Astrocyte (in vitro differentiated cells and primary cell): ENCODE data around the gene HAUS7. TPM values are rescaled to one million over a fixed set of nuclear protein-coding genes. Genes with fewer than 3 reads are reported as not detected.

Experiments used
- DNase-seq: peaks from one replicate; pipeline ENCODE4 v3.0.0-alpha.2; 2010; ENCODE audit warnings: low read depth
- FAIRE-seq: peaks from 2 replicates; lab custom pipeline; 2011; peaks lifted over from hg19 to GRCh38; lab: Jason Lieb, UNC
- H2AFZ ChIP-seq: 2 replicates; pipeline ENCODE4 v1.6.0; 2012; ENCODE audit warnings: low read depth, low read length, inconsistent platforms
- H3K27ac ChIP-seq: 2 replicates; pipeline ENCODE4 v1.5.1; 2011; ENCODE audit warnings: low read depth, low read length, inconsistent platforms
- H3K27me3 ChIP-seq: 2 replicates; pipeline ENCODE4 v1.6.0; 2011; ENCODE audit warnings: low read length, inconsistent platforms; ENCODE audit not compliant: insufficient read depth
- H3K36me3 ChIP-seq: 2 replicates; pipeline ENCODE4 v1.5.1; 2011; ENCODE audit warnings: low read length, inconsistent platforms; ENCODE audit not compliant: insufficient read depth
- H3K4me1 ChIP-seq: 2 replicates; pipeline ENCODE4 v1.5.1; 2011; ENCODE audit warnings: low read length, inconsistent platforms; ENCODE audit not compliant: insufficient read depth
- H3K4me2 ChIP-seq: 2 replicates; pipeline ENCODE4 v1.6.0; 2012; ENCODE audit warnings: low read length, inconsistent platforms
- H3K4me3 ChIP-seq: 2 replicates; pipeline ENCODE4 v1.5.1; 2011; ENCODE audit warnings: low read depth, mild to moderate bottlenecking, low read length, inconsistent platforms; ENCODE audit not compliant: insufficient read depth
- H3K79me2 ChIP-seq: 2 replicates; pipeline ENCODE4 v1.6.0; 2012; ENCODE audit warnings: mild to moderate bottlenecking, low read length, inconsistent platforms; ENCODE audit not compliant: insufficient read depth
- H3K9ac ChIP-seq: 2 replicates; pipeline ENCODE4 v1.6.0; 2012; ENCODE audit warnings: mild to moderate bottlenecking, low read length, inconsistent platforms
- H3K9me3 ChIP-seq: 2 replicates; pipeline ENCODE4 v1.5.1; 2012; ENCODE audit warnings: low read depth, mild to moderate bottlenecking, low read length, inconsistent platforms; ENCODE audit not compliant: insufficient read depth
- H4K20me1 ChIP-seq: 2 replicates; pipeline ENCODE4 v1.6.0; 2012; ENCODE audit warnings: low read length, inconsistent platforms; ENCODE audit not compliant: insufficient read depth
- H3K27ac Mint-ChIP-seq: one replicate; pipeline ENCODE4 v1.8.0; 2021; ENCODE audit warnings: mild to moderate bottlenecking, mixed read lengths; ENCODE audit not compliant: unreplicated experiment
- H3K27me3 Mint-ChIP-seq: one replicate; pipeline ENCODE4 v1.8.0; 2021; ENCODE audit warnings: low read depth, mixed read lengths; ENCODE audit not compliant: unreplicated experiment
- H3K36me3 Mint-ChIP-seq: one replicate; pipeline ENCODE4 v1.8.0; 2021; ENCODE audit warnings: low read depth, mixed read lengths; ENCODE audit not compliant: unreplicated experiment
- H3K4me1 Mint-ChIP-seq: one replicate; pipeline ENCODE4 v1.8.0; 2021; ENCODE audit warnings: low read depth, mixed read lengths; ENCODE audit not compliant: unreplicated experiment
- H3K4me3 Mint-ChIP-seq: one replicate; pipeline ENCODE4 v1.8.0; 2021; ENCODE audit warnings: mild to moderate bottlenecking, moderate library complexity, mixed read lengths; ENCODE audit not compliant: unreplicated experiment
- H3K9me3 Mint-ChIP-seq: one replicate; pipeline ENCODE4 v1.8.0; 2021; ENCODE audit warnings: mild to moderate bottlenecking, mixed read lengths; ENCODE audit not compliant: unreplicated experiment
- CTCF ChIP-seq: IDR thresholded peaks from 2 replicates; pipeline ENCODE4 v1.5.1; 2011; ENCODE audit warnings: low read depth, mild to moderate bottlenecking, inconsistent platforms, low read length, moderate library complexity; ENCODE audit not compliant: insufficient read depth
- EZH2 ChIP-seq: IDR thresholded peaks from 2 replicates; pipeline ENCODE4 v1.6.1; 2012; ENCODE audit warnings: mild to moderate bottlenecking, low read length, inconsistent platforms; ENCODE audit not compliant: insufficient read depth
- total RNA-seq: library from RNA; stranded (reverse); gene quantifications from 2 replicates; pipeline ENCODE4 v1.2.1, GENCODE V29; 2021

The HAUS7 gene
- total RNA-seq, 1 donor from 2014 or later, result 12.1 TPM

GRCh38 chrX:153408871-153409351 is 61.5 kb downstream of the HAUS7 start:
- H3K4me1 ChIP-seq, result no peaks in the 10 kb centered on the region
- FAIRE-seq (no peak), DNase-seq (no peak)
- no peak overlapping the region for H3K4me3 Mint-ChIP-seq
- no peaks in the 10 kb centered on the region for H3K9me3 ChIP-seq
- no peaks in the 10 kb centered on the region for H3K4me1 Mint-ChIP-seq
- no peaks in the 10 kb centered on the region for H3K36me3 Mint-ChIP-seq
- H4K20me1 ChIP-seq, result no peaks in the 10 kb centered on the region
- H3K79me2 ChIP-seq, result no peaks in the 10 kb centered on the region
- H3K4me3 ChIP-seq, result no peak overlapping the region
- H3K9ac ChIP-seq, result no peak overlapping the region
- H2AFZ ChIP-seq, result no peak overlapping the region
- no peak overlapping the region for H3K27ac Mint-ChIP-seq
- TF ChIP-seq EZH2, result no peak
- TF ChIP-seq CTCF, result no peak
- H3K36me3 ChIP-seq, result no peaks in the 10 kb centered on the region
- peaks cover 4% of the 10 kb centered on the region for H3K27me3 ChIP-seq
- H3K9me3 Mint-ChIP-seq, result no peaks in the 10 kb centered on the region
- no peak overlapping the region for H3K4me2 ChIP-seq
- peaks cover 43% of the 10 kb centered on the region for H3K27me3 Mint-ChIP-seq
- no peak overlapping the region for H3K27ac ChIP-seq

- Histone ChIP-seq H3K4me3 (no peak overlapping the region), H3K36me3 (no peaks in the 10 kb centered on the region), H3K4me2 (no peak overlapping the region), H3K27ac (no peak overlapping the region), H3K4me1 (no peaks in the 10 kb centered on the region), H3K9me3 (no peaks in the 10 kb centered on the region), H2AFZ (no peak overlapping the region), H3K9ac (no peak overlapping the region), H3K79me2 (no peaks in the 10 kb centered on the region), H3K27me3 (peaks cover 4% of the 10 kb centered on the region), H4K20me1 (no peaks in the 10 kb centered on the region)
- H3K36me3 Mint-ChIP-seq, result no peaks in the 10 kb centered on the region
- no peak overlapping the region for H3K4me3 Mint-ChIP-seq
- no peak overlapping the region for H3K27ac Mint-ChIP-seq
- H3K27me3 Mint-ChIP-seq, result peaks cover 41% of the 10 kb centered on the region
- FAIRE-seq (no peak), DNase-seq (no peak)
- no peaks in the 10 kb centered on the region for H3K9me3 Mint-ChIP-seq
- H3K4me1 Mint-ChIP-seq, result no peaks in the 10 kb centered on the region
- TF ChIP-seq EZH2 (no peak), CTCF (no peak)
Measured at GRCh38 chrX:153408221-153408721, 62.1 kb downstream of the HAUS7 start.

GRCh38 chrX:153407736-153408135 is 62.6 kb downstream of the HAUS7 start:
- Mint-ChIP-seq H3K9me3 (no peaks in the 10 kb centered on the region), H3K27me3 (peaks cover 41% of the 10 kb centered on the region), H3K4me1 (no peaks in the 10 kb centered on the region), H3K36me3 (no peaks in the 10 kb centered on the region), H3K4me3 (no peak overlapping the region), H3K27ac (no peak overlapping the region)
- H3K9me3 ChIP-seq, result no peaks in the 10 kb centered on the region
- no peak for TF ChIP-seq CTCF
- no peak for TF ChIP-seq EZH2
- peaks cover 4% of the 10 kb centered on the region for H3K27me3 ChIP-seq
- no peaks in the 10 kb centered on the region for H3K36me3 ChIP-seq
- H3K27ac ChIP-seq, result no peak overlapping the region
- H4K20me1 ChIP-seq, result no peaks in the 10 kb centered on the region
- DNase-seq, result no peak
- H3K79me2 ChIP-seq, result no peaks in the 10 kb centered on the region
- H3K4me1 ChIP-seq, result no peaks in the 10 kb centered on the region
- no peak overlapping the region for H3K9ac ChIP-seq
- H3K4me2 ChIP-seq, result no peak overlapping the region
- no peak overlapping the region for H2AFZ ChIP-seq
- no peak overlapping the region for H3K4me3 ChIP-seq
- no peak for FAIRE-seq
